ENCODE results near the gene VGF.

DNA sequence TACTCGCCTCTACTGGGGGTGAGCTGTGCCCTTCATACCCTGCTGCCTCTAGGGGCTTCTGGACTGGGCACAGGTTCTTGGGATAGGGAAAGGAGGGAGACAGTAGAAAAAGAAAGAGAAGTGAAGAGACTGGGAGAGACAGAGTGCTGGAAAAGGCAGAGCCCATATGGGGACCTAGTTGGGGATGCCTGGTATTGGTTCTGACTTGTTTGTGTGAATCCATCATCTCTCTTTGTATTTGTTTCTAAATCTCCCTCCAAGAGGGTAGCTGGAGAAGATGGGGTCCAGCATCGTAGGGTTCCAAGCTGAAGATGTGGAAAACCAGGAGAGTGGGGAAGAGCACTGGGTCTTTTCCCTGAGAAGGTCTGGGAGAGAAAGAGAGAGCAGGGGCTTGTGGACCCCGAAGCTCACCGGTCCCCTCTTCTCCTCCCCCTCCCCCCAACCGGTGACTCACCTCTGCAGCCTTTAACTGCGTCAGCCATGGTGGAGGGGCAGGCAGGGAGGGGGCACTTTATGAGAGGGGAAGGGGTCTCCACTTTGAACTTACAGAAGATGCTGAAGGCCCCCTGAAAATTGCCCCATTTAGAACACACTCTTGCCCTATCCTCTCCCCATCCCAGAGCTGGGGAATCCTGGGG is 3.2 kb upstream of the VGF start:
- TF ChIP-seq, protein P1, sequence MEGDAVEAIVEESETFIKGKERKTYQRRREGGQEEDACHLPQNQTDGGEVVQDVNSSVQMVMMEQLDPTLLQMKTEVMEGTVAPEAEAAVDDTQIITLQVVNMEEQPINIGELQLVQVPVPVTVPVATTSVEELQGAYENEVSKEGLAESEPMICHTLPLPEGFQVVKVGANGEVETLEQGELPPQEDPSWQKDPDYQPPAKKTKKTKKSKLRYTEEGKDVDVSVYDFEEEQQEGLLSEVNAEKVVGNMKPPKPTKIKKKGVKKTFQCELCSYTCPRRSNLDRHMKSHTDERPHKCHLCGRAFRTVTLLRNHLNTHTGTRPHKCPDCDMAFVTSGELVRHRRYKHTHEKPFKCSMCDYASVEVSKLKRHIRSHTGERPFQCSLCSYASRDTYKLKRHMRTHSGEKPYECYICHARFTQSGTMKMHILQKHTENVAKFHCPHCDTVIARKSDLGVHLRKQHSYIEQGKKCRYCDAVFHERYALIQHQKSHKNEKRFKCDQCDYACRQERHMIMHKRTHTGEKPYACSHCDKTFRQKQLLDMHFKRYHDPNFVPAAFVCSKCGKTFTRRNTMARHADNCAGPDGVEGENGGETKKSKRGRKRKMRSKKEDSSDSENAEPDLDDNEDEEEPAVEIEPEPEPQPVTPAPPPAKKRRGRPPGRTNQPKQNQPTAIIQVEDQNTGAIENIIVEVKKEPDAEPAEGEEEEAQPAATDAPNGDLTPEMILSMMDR (conservative IDR thresholded peaks at IDR 0.05; ENCODE audit: low read depth, low read length), result no peak
- TF ChIP-seq EZH2 (IDR thresholded peaks at IDR 0.05; ENCODE audit: borderline replicate concordance, low read depth, low read length, poor library complexity, severe bottlenecking), result no peak

Data from A673 (cell line).